ENCODE measurements around the gene SYCP2L. TPM values are rescaled to one million over a fixed set of nuclear protein-coding genes. Genes with fewer than 3 reads are reported as not detected.
"Not testable (repeated sequence)": the region's sequence is repeated elsewhere in the genome, so short reads cannot be mapped to it uniquely, and the experiment has no call there.

Gene SYCP2L
- total RNA-seq, 2 donors from 2014 or later: 0.18 TPM; not detected in 1

- no peak for ATAC-seq
- intact Hi-C loops (cut with DNase I, micrococcal nuclease): no loop called here
These were observed 12.6 kb upstream of the SYCP2L start for GRCh38 chr6:10874207-10874606.

GRCh38 chr6:10875026-10875425 lies 11.8 kb upstream of the SYCP2L start:
- no peak for DNase-seq
- no peak for ATAC-seq
- intact Hi-C loops (cut with DNase I, micrococcal nuclease): no loop called here

More at GRCh38 chr6:10874207-10874606, 12.6 kb upstream of the SYCP2L start:
- DNase-seq: no peak

- intact Hi-C loops (cut with DNase I, micrococcal nuclease): no loop called here
- ATAC-seq (no peak), DNase-seq (no peak)
These were observed 9.8 kb upstream of the SYCP2L start for GRCh38 chr6:10877012-10877411.

GRCh38 chr6:10877871-10878270 lies 9.0 kb upstream of the SYCP2L start:
- intact Hi-C loops (cut with DNase I, micrococcal nuclease): no loop called here
- ATAC-seq: no peak
- no peak for DNase-seq

- intact Hi-C loops (cut with DNase I, micrococcal nuclease): no loop called here
- no peak for DNase-seq
- no peak for ATAC-seq
These were observed 6.5 kb upstream of the SYCP2L start for GRCh38 chr6:10880366-10880765.

- ATAC-seq; DNase-seq; intact Hi-C loops (cut with DNase I, micrococcal nuclease): not testable (repeated sequence)
These were observed 4.6 kb upstream of the SYCP2L start for GRCh38 chr6:10882253-10882630.

GRCh38 chr6:10882657-10883171 lies 4.1 kb upstream of the SYCP2L start:
- ATAC-seq (no peak), DNase-seq (no peak)
- intact Hi-C loops (cut with DNase I, micrococcal nuclease): no loop called here

GRCh38 chr6:10883312-10884244 lies 3.3 kb upstream of the SYCP2L start:
- DNase-seq (no peak), ATAC-seq (no peak)
- intact Hi-C loops (cut with DNase I, micrococcal nuclease): no loop called here

- no peak for ATAC-seq
- intact Hi-C loops (cut with DNase I, micrococcal nuclease): no loop called here
- DNase-seq: no peak
These were observed 2.4 kb upstream of the SYCP2L start for GRCh38 chr6:10884245-10884972.

GRCh38 chr6:10886365-10886690 lies 524 bp upstream of the SYCP2L start:
- intact Hi-C loops (cut with DNase I, micrococcal nuclease); ATAC-seq; DNase-seq: not testable (repeated sequence)

- no peak for DNase-seq
- ATAC-seq: no peak
These were observed 3.3 kb downstream of the SYCP2L start for GRCh38 chr6:10890151-10890550.

GRCh38 chr6:10891960-10892359 lies 5.1 kb downstream of the SYCP2L start:
- ATAC-seq (no peak), DNase-seq (no peak)
- intact Hi-C loops (cut with DNase I, micrococcal nuclease): no loop called here

More at GRCh38 chr6:10890151-10890550, 3.3 kb downstream of the SYCP2L start:
- intact Hi-C loops (cut with DNase I, micrococcal nuclease): no loop called here

- intact Hi-C loops (cut with DNase I, micrococcal nuclease): no loop called here
- DNase-seq (no peak), ATAC-seq (no peak)
These were observed 8.1 kb downstream of the SYCP2L start for GRCh38 chr6:10894958-10895357.

GRCh38 chr6:10896691-10897090 lies 9.8 kb downstream of the SYCP2L start:
- ATAC-seq (no peak), DNase-seq (no peak)
- intact Hi-C loops (cut with DNase I, micrococcal nuclease): no loop called here

GRCh38 chr6:10901770-10902169 lies 14.9 kb downstream of the SYCP2L start:
- ATAC-seq (no peak), DNase-seq (no peak)
- intact Hi-C loops (cut with DNase I, micrococcal nuclease): no loop called here

- no peak for ATAC-seq
These were observed 17.2 kb downstream of the SYCP2L start for GRCh38 chr6:10904015-10904414.

GRCh38 chr6:10908228-10908627 lies 21.4 kb downstream of the SYCP2L start:
- DNase-seq (no peak), ATAC-seq (no peak)
- intact Hi-C loops (cut with DNase I, micrococcal nuclease): no loop called here

More at GRCh38 chr6:10904015-10904414, 17.2 kb downstream of the SYCP2L start:
- intact Hi-C loops (cut with DNase I, micrococcal nuclease): no loop called here
- no peak for DNase-seq

GRCh38 chr6:10919520-10919919 lies 32.7 kb downstream of the SYCP2L start:
- DNase-seq; ATAC-seq; intact Hi-C loops (cut with DNase I, micrococcal nuclease): not testable (repeated sequence)

GRCh38 chr6:10933126-10933525 lies 46.3 kb downstream of the SYCP2L start:
- DNase-seq (no peak), ATAC-seq (no peak)
- intact Hi-C loops (cut with DNase I, micrococcal nuclease): no loop called here

- intact Hi-C loops (cut with DNase I, micrococcal nuclease): no loop called here
- DNase-seq (no peak), ATAC-seq (no peak)
These were observed 53.0 kb downstream of the SYCP2L start for GRCh38 chr6:10939840-10940239.

Measured in left colon (tissue), 2 donors.